Vagina (tissue), 2 donors: ENCODE results near the gene KIF24.

Source experiments
- CTCF ChIP-seq, 3 experiments: fragments of 450-650 bp in 2 of 3; fragments of 200-600 bp in 1 of 3; sonication (generic) in 1 of 3; IDR thresholded peaks; one replicate each; pipeline ENCODE4 v1.5.1; 2017 to 2019; ENCODE audit warnings: antibody characterized with exemption in 3 of 3, mild to moderate bottlenecking in 2 of 3, moderate library complexity in 2 of 3
- POLR2A ChIP-seq, 2 donors: fragments of 450-650 bp; IDR thresholded peaks; one replicate each; pipeline ENCODE4 v1.6.1; 2017; ENCODE audit warnings: antibody characterized with exemption in 2 of 2, mild to moderate bottlenecking in 2 of 2, moderate library complexity in 2 of 2
- POLR2AphosphoS5 ChIP-seq, 2 donors: sonication (generic); formaldehyde crosslinking; IDR thresholded peaks; one replicate each; pipeline ENCODE4 v1.9.0; 2017; ENCODE audit warnings: antibody characterized with exemption in 2 of 2, mild to moderate bottlenecking in 2 of 2, low read depth in 1 of 2; ENCODE audit not compliant: insufficient read depth in 1 of 2

- TF ChIP-seq CTCF (IDR thresholded peaks at IDR 0.05) (no peak), POLR2AphosphoS5 (IDR thresholded peaks at IDR 0.05; ENCODE audit: insufficient read depth in 1 of 2, low read depth in 1 of 2) (no peak), POLR2A (IDR thresholded peaks at IDR 0.05) (no peak)
Measured at GRCh38 chr9:34374905-34375552, 46.0 kb upstream of the KIF24 start.
